PC-9 (cell line): ENCODE results near the gene INAFM2.

ENCODE experiments used
- EZH2 ChIP-seq: fragments of 200-600 bp; sonication (generic); IDR thresholded peaks from 2 replicates; pipeline ENCODE4 v1.8.0; 2017; ENCODE audit warnings: antibody characterized with exemption, low read depth
- TF ChIP-seq, protein P1 (sequence below): fragments of 200-600 bp; sonication (generic); conservative IDR thresholded peaks from 2 replicates; pipeline ENCODE4 v1.6.1; 2017; ENCODE audit warnings: mixed run types, antibody characterized with exemption, mild to moderate bottlenecking, moderate library complexity

GRCh38 chr15:40274350-40275274, 48.9 kb upstream of the INAFM2 start:
- TF ChIP-seq, protein P1, sequence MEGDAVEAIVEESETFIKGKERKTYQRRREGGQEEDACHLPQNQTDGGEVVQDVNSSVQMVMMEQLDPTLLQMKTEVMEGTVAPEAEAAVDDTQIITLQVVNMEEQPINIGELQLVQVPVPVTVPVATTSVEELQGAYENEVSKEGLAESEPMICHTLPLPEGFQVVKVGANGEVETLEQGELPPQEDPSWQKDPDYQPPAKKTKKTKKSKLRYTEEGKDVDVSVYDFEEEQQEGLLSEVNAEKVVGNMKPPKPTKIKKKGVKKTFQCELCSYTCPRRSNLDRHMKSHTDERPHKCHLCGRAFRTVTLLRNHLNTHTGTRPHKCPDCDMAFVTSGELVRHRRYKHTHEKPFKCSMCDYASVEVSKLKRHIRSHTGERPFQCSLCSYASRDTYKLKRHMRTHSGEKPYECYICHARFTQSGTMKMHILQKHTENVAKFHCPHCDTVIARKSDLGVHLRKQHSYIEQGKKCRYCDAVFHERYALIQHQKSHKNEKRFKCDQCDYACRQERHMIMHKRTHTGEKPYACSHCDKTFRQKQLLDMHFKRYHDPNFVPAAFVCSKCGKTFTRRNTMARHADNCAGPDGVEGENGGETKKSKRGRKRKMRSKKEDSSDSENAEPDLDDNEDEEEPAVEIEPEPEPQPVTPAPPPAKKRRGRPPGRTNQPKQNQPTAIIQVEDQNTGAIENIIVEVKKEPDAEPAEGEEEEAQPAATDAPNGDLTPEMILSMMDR = peak; percentile 99
- no peak for TF ChIP-seq EZH2
